ENCODE results near the gene SLC17A5.
"Not testable (repeated sequence)": the region's sequence is repeated elsewhere in the genome, so short reads cannot be mapped to it uniquely, and the experiment has no call there.

SLC17A5 gene

GRCh38 chr6:73585566-73586415, 68.0 kb downstream of the SLC17A5 start:
- DNase-seq (ENCODE audit: extremely low read depth, low read depth): peak; percentile 52

GRCh38 chr6:73581293-73581692, 72.5 kb downstream of the SLC17A5 start:
- DNase-seq (ENCODE audit: extremely low read depth, low read depth): no peak
- no peak for TF ChIP-seq CTCF (IDR thresholded peaks at IDR 0.05; ENCODE audit: low read depth, low read length)

More at GRCh38 chr6:73585566-73586415, 68.0 kb downstream of the SLC17A5 start:
- TF ChIP-seq CTCF (IDR thresholded peaks at IDR 0.05; ENCODE audit: low read depth, low read length): no peak

GRCh38 chr6:73580247-73581149, 73.3 kb downstream of the SLC17A5 start:
- peak; percentile 96 for DNase-seq (ENCODE audit: extremely low read depth, low read depth)
- TF ChIP-seq CTCF (IDR thresholded peaks at IDR 0.05; ENCODE audit: low read depth, low read length): peak; percentile 58

GRCh38 chr6:73579851-73580246, 73.9 kb downstream of the SLC17A5 start:
- peak; percentile 87 for DNase-seq (ENCODE audit: extremely low read depth, low read depth)
- TF ChIP-seq CTCF (IDR thresholded peaks at IDR 0.05; ENCODE audit: low read depth, low read length): no peak

GRCh38 chr6:73579389-73579788, 74.4 kb downstream of the SLC17A5 start:
- no peak for DNase-seq (ENCODE audit: extremely low read depth, low read depth)
- TF ChIP-seq CTCF (IDR thresholded peaks at IDR 0.05; ENCODE audit: low read depth, low read length): no peak

- DNase-seq (ENCODE audit: extremely low read depth, low read depth): no peak
- TF ChIP-seq CTCF (IDR thresholded peaks at IDR 0.05; ENCODE audit: low read depth, low read length): no peak
Observed at GRCh38 chr6:73577676-73578075, 76.1 kb downstream of the SLC17A5 start.

GRCh38 chr6:73572531-73572930, 81.3 kb downstream of the SLC17A5 start:
- DNase-seq (ENCODE audit: extremely low read depth, low read depth): not testable (repeated sequence)

GRCh38 chr6:73571218-73572181, 82.3 kb downstream of the SLC17A5 start:
- not testable (repeated sequence) for DNase-seq (ENCODE audit: extremely low read depth, low read depth)
